SK-N-SH treated with all-trans-retinoic acid at 6 μM for 48 hours (cell line): ENCODE results near the gene TRMT11.

Experiments
- ATAC-seq: fragments of 200-7000 bp; cut with Tn5 transposase; 3 replicates; pipeline ENCODE4 v1.9.1; 2020; ENCODE audit warnings: mild to moderate bottlenecking, moderate library complexity
- ARNTL ChIP-seq: fragments of 450-650 bp; formaldehyde crosslinking; IDR thresholded peaks from 2 replicates; pipeline ENCODE4 v1.5.0; 2020; ENCODE audit warnings: low read depth, mild to moderate bottlenecking, moderate library complexity, borderline replicate concordance
- BACH2 ChIP-seq: fragments of 250-450 bp; sonication (Bioruptor Pico); IDR thresholded peaks from 2 replicates; pipeline ENCODE4 v1.9.0; 2021; ENCODE audit warnings: mild to moderate bottlenecking, borderline replicate concordance
- CSDC2 ChIP-seq: fragments of 250-450 bp; sonication (Bioruptor Pico); IDR thresholded peaks from 2 replicates; pipeline ENCODE4 v1.5.0; 2020; ENCODE audit warnings: mild to moderate bottlenecking, moderate library complexity
- ESRRG ChIP-seq: fragments of 250-450 bp; sonication (Bioruptor Pico); IDR thresholded peaks from 2 replicates; pipeline ENCODE4 v1.6.1; 2021; ENCODE audit warnings: mild to moderate bottlenecking
- GLIS3 ChIP-seq: fragments of 250-450 bp; sonication (Bioruptor Pico); IDR thresholded peaks from 2 replicates; pipeline ENCODE4 v1.5.0; 2020; ENCODE audit warnings: mild to moderate bottlenecking, moderate library complexity
- ISL1 ChIP-seq: fragments of 250-450 bp; sonication (Bioruptor Pico); IDR thresholded peaks from 2 replicates; pipeline ENCODE4 v2.1.2; 2022; ENCODE audit warnings: mild to moderate bottlenecking, moderate library complexity
- OSR1 ChIP-seq: fragments of 250-450 bp; sonication (Bioruptor Pico); IDR thresholded peaks from 2 replicates; pipeline ENCODE4 v1.8.0; 2022; ENCODE audit warnings: moderate library complexity, mild to moderate bottlenecking, inconsistent platforms
- PPARA ChIP-seq: fragments of 250-450 bp; sonication (Bioruptor Pico); IDR thresholded peaks from 2 replicates; pipeline ENCODE4 v1.5.0; 2020; ENCODE audit warnings: mild to moderate bottlenecking, borderline replicate concordance
- RARB ChIP-seq: fragments of 250-450 bp; sonication (Bioruptor Pico); IDR thresholded peaks from 2 replicates; pipeline ENCODE4 v1.8.0; 2021; ENCODE audit warnings: mild to moderate bottlenecking, moderate library complexity
- SNAI2 ChIP-seq: fragments of 250-450 bp; sonication (Bioruptor Pico); IDR thresholded peaks from 2 replicates; pipeline ENCODE4 v1.5.0; 2020; ENCODE audit warnings: mild to moderate bottlenecking, moderate library complexity
- TCF4 ChIP-seq: fragments of 250-450 bp; sonication (Bioruptor Pico); IDR thresholded peaks from 2 replicates; pipeline ENCODE4 v1.8.0; 2021; ENCODE audit warnings: mild to moderate bottlenecking, moderate library complexity, borderline replicate concordance
- TOX ChIP-seq: fragments of 250-450 bp; sonication (Bioruptor Pico); IDR thresholded peaks from 2 replicates; pipeline ENCODE4 v1.8.0; 2021; ENCODE audit warnings: mild to moderate bottlenecking, moderate library complexity, borderline replicate concordance
- ZC3H10 ChIP-seq: fragments of 250-450 bp; sonication (Bioruptor Pico); IDR thresholded peaks from 2 replicates; pipeline ENCODE4 v1.5.1; 2021; ENCODE audit warnings: mild to moderate bottlenecking, moderate library complexity
- ZFP3 ChIP-seq: fragments of 250-450 bp; sonication (Bioruptor Pico); IDR thresholded peaks from 2 replicates; pipeline ENCODE4 v1.5.0; 2020; ENCODE audit warnings: mild to moderate bottlenecking, moderate library complexity
- ZFP30 ChIP-seq: fragments of 450-650 bp; formaldehyde crosslinking; IDR thresholded peaks from 2 replicates; pipeline ENCODE4 v1.5.0; 2022; ENCODE audit warnings: mild to moderate bottlenecking, moderate library complexity
- ZNF565 ChIP-seq: fragments of 450-650 bp; formaldehyde crosslinking; conservative IDR thresholded peaks from 2 replicates; pipeline ENCODE4 v1.5.0; 2020; ENCODE audit warnings: low read depth, mild to moderate bottlenecking, moderate library complexity
- ZNF70 ChIP-seq: fragments of 450-650 bp; formaldehyde crosslinking; IDR thresholded peaks from 2 replicates; pipeline ENCODE4 v1.5.0; 2020; ENCODE audit warnings: mild to moderate bottlenecking, moderate library complexity
- ZNF8 ChIP-seq: fragments of 450-650 bp; formaldehyde crosslinking; IDR thresholded peaks from 2 replicates; pipeline ENCODE4 v1.5.0; 2020; ENCODE audit warnings: mild to moderate bottlenecking, moderate library complexity
- TF ChIP-seq, protein P1 (sequence below): fragments of 250-450 bp; sonication (Bioruptor Pico); IDR thresholded peaks from 2 replicates; pipeline ENCODE4 v1.5.1; 2020; ENCODE audit warnings: low read depth, mild to moderate bottlenecking, moderate library complexity
- TF ChIP-seq, protein P2 (sequence below): fragments of 250-450 bp; sonication (Bioruptor Pico); IDR thresholded peaks from 2 replicates; pipeline ENCODE4 v1.5.0; 2020; ENCODE audit warnings: mild to moderate bottlenecking, moderate library complexity
- TF ChIP-seq, protein P3 (sequence below): fragments of 250-450 bp; sonication (Bioruptor Pico); IDR thresholded peaks from 2 replicates; pipeline ENCODE4 v1.8.0; 2021; ENCODE audit warnings: low read depth, mild to moderate bottlenecking, moderate library complexity, borderline replicate concordance
- TF ChIP-seq, protein P4 (sequence below): fragments of 250-450 bp; sonication (Bioruptor Pico); IDR thresholded peaks from 2 replicates; pipeline ENCODE4 v1.8.0; 2020; ENCODE audit warnings: mild to moderate bottlenecking, moderate library complexity, borderline replicate concordance

The TRMT11 gene

DNA sequence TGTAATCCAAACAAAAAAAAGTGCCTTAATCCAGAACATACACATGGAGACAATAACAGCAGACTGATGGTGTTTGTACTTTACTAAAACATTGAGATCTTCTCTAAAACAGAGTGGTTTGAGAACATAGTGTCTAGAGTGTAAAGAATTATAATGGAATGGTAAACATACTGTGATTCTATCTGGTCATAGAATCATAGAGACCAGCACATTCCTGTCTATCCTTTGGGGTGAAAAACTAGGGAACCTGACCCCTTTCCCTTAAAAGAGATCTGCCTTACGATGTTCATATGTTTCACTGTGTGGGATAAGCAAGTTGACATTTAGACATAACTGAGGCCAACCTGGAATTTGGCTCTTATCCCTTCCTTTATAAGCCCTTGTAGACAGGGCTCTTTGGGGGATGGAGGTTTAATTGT, 55.7 kb downstream of the TRMT11 start:
- ATAC-seq, result no peak
- no peak for TF ChIP-seq ZFP30 (CRISPR knock-in tag)
- TF ChIP-seq, protein P1, sequence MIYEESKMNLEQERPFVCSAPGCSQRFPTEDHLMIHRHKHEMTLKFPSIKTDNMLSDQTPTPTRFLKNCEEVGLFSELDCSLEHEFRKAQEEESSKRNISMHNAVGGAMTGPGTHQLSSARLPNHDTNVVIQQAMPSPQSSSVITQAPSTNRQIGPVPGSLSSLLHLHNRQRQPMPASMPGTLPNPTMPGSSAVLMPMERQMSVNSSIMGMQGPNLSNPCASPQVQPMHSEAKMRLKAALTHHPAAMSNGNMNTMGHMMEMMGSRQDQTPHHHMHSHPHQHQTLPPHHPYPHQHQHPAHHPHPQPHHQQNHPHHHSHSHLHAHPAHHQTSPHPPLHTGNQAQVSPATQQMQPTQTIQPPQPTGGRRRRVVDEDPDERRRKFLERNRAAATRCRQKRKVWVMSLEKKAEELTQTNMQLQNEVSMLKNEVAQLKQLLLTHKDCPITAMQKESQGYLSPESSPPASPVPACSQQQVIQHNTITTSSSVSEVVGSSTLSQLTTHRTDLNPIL (CRISPR knock-in tag), result no peak
- no peak for TF ChIP-seq ZC3H10 (CRISPR knock-in tag)
- TF ChIP-seq, protein P2, sequence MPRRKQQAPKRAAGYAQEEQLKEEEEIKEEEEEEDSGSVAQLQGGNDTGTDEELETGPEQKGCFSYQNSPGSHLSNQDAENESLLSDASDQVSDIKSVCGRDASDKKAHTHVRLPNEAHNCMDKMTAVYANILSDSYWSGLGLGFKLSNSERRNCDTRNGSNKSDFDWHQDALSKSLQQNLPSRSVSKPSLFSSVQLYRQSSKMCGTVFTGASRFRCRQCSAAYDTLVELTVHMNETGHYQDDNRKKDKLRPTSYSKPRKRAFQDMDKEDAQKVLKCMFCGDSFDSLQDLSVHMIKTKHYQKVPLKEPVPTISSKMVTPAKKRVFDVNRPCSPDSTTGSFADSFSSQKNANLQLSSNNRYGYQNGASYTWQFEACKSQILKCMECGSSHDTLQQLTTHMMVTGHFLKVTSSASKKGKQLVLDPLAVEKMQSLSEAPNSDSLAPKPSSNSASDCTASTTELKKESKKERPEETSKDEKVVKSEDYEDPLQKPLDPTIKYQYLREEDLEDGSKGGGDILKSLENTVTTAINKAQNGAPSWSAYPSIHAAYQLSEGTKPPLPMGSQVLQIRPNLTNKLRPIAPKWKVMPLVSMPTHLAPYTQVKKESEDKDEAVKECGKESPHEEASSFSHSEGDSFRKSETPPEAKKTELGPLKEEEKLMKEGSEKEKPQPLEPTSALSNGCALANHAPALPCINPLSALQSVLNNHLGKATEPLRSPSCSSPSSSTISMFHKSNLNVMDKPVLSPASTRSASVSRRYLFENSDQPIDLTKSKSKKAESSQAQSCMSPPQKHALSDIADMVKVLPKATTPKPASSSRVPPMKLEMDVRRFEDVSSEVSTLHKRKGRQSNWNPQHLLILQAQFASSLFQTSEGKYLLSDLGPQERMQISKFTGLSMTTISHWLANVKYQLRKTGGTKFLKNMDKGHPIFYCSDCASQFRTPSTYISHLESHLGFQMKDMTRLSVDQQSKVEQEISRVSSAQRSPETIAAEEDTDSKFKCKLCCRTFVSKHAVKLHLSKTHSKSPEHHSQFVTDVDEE, result no peak
- no peak for TF ChIP-seq ZFP3 (CRISPR knock-in tag)
- TF ChIP-seq ARNTL (CRISPR knock-in tag), result no peak
- no peak for TF ChIP-seq GLIS3 (CRISPR knock-in tag)
- TF ChIP-seq, protein P3, sequence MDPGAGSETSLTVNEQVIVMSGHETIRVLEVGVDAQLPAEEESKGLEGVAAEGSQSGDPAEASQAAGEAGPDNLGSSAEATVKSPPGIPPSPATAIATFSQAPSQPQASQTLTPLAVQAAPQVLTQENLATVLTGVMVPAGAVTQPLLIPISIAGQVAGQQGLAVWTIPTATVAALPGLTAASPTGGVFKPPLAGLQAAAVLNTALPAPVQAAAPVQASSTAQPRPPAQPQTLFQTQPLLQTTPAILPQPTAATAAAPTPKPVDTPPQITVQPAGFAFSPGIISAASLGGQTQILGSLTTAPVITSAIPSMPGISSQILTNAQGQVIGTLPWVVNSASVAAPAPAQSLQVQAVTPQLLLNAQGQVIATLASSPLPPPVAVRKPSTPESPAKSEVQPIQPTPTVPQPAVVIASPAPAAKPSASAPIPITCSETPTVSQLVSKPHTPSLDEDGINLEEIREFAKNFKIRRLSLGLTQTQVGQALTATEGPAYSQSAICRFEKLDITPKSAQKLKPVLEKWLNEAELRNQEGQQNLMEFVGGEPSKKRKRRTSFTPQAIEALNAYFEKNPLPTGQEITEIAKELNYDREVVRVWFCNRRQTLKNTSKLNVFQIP, result no peak
- no peak for TF ChIP-seq SNAI2 (CRISPR knock-in tag)
- TF ChIP-seq ZNF565, result no peak
- TF ChIP-seq, protein P4, sequence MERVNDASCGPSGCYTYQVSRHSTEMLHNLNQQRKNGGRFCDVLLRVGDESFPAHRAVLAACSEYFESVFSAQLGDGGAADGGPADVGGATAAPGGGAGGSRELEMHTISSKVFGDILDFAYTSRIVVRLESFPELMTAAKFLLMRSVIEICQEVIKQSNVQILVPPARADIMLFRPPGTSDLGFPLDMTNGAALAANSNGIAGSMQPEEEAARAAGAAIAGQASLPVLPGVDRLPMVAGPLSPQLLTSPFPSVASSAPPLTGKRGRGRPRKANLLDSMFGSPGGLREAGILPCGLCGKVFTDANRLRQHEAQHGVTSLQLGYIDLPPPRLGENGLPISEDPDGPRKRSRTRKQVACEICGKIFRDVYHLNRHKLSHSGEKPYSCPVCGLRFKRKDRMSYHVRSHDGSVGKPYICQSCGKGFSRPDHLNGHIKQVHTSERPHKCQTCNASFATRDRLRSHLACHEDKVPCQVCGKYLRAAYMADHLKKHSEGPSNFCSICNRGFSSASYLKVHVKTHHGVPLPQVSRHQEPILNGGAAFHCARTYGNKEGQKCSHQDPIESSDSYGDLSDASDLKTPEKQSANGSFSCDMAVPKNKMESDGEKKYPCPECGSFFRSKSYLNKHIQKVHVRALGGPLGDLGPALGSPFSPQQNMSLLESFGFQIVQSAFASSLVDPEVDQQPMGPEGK (CRISPR knock-in tag), result no peak
- no peak for TF ChIP-seq RARB (CRISPR knock-in tag)
- TF ChIP-seq, all 23 proteins: peak for 0

DNA sequence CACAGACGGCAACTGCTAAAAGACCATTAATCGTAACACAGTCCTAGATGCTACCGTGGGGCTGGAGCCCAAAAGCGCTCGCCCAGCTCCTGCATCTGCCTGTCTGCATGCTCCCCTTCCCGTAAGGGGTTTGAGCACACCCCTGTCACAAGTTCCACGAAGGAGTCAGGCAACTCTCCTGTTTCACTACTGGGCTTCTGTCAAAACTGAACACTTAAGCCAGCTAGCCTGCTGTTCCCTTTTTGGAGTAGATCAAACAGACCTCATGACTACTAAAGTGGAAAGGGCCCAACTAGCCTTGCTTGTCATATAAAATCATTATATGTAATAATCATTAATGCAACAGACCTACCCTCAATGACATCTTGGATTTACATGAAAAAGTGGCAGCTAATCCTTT, 61.3 kb downstream of the TRMT11 start:
- TF ChIP-seq, protein P1 (CRISPR knock-in tag), result no peak
- TF ChIP-seq TOX (CRISPR knock-in tag) (no peak), PPARA (CRISPR knock-in tag) (no peak), ESRRG (CRISPR knock-in tag) (no peak), CSDC2 (CRISPR knock-in tag) (no peak), ZNF8 (CRISPR knock-in tag) (no peak), ZFP3 (CRISPR knock-in tag) (no peak), ZFP30 (CRISPR knock-in tag) (no peak), OSR1 (CRISPR knock-in tag) (no peak), ISL1 (CRISPR knock-in tag) (no peak), ZC3H10 (CRISPR knock-in tag) (no peak), ZNF70 (no peak), BACH2 (CRISPR knock-in tag) (no peak), TCF4 (CRISPR knock-in tag) (no peak), GLIS3 (CRISPR knock-in tag) (no peak), RARB (CRISPR knock-in tag) (no peak)
- TF ChIP-seq, protein P4 (CRISPR knock-in tag), result no peak
- TF ChIP-seq, protein P3, result no peak
- TF ChIP-seq, protein P2, result no peak
- no peak for ATAC-seq
